H1 (cell line): ENCODE results near the gene CRADD. TPM values are rescaled to one million over a fixed set of nuclear protein-coding genes. Genes with fewer than 3 reads are reported as not detected.

Experiments used
- CTCF ChIA-PET: fragments of 300-600 bp; sonication (Branson Sonifier 250); formaldehyde crosslinking; loops from one replicate; lab custom pipeline; 2021; ENCODE audit not compliant: partially characterized antibody; lab: Charles Lee
- POLR2A ChIA-PET: fragments of 300-600 bp; sonication (Branson Sonifier 250); formaldehyde crosslinking; loops from one replicate; lab custom pipeline; 2021; ENCODE audit warnings: inconsistent platforms; ENCODE audit not compliant: partially characterized antibody; lab: Charles Lee
- DNase-seq, 2 experiments: peaks; one replicate each; pipeline versions ENCODE4 v3.0.0 to v3.0.0-alpha.2; 2010 to 2022; ENCODE audit warnings: low spot score in 2 of 2, low read depth in 1 of 2, mixed read lengths in 1 of 2
- FAIRE-seq: peaks from 2 replicates; lab custom pipeline; 2011; peaks lifted over from hg19 to GRCh38; lab: Jason Lieb, UNC
- H2AFZ ChIP-seq: 2 replicates; pipeline ENCODE4 v1.8.1; 2012; ENCODE audit warnings: low read length, inconsistent platforms
- H2AK5ac ChIP-seq: 2 replicates; pipeline ENCODE4 v1.6.1; 2013; ENCODE audit warnings: low read depth, low read length
- H2BK120ac ChIP-seq: replicated peaks from 2 replicates; pipeline ENCODE3; 2013; ENCODE audit warnings: low read depth, low read length, inconsistent platforms
- H2BK12ac ChIP-seq: 2 replicates; pipeline ENCODE4 v1.6.1; 2013; ENCODE audit warnings: low read depth, low read length
- H2BK15ac ChIP-seq: 2 replicates; pipeline ENCODE4 v1.6.1; 2013; ENCODE audit warnings: low read length
- H2BK20ac ChIP-seq: 2 replicates; pipeline ENCODE4 v1.6.1; 2013; ENCODE audit warnings: low read length
- H2BK5ac ChIP-seq: 2 replicates; pipeline ENCODE4 v1.6.1; 2013; ENCODE audit warnings: low read depth, low read length
- H3K14ac ChIP-seq: 2 replicates; pipeline ENCODE4 v1.6.1; 2013; ENCODE audit warnings: inconsistent platforms; ENCODE audit not compliant: insufficient read length
- H3K18ac ChIP-seq: 2 replicates; pipeline ENCODE4 v1.6.1; 2013; ENCODE audit warnings: low read length; ENCODE audit errors: extremely low read depth
- H3K23ac ChIP-seq: 2 replicates; pipeline ENCODE4 v1.6.1; 2013; ENCODE audit warnings: inconsistent platforms; ENCODE audit not compliant: insufficient read length
- H3K23me2 ChIP-seq: 2 replicates; pipeline ENCODE4 v1.6.1; 2013; ENCODE audit warnings: low read depth, low read length
- H3K27ac ChIP-seq: 2 replicates; pipeline ENCODE4 v1.6.1; 2011; ENCODE audit warnings: low read depth, low read length, inconsistent platforms
- H3K27me3 ChIP-seq, 4 experiments: replicated peaks in 1 of 4; 1 replicate in 1 of 4; 2 replicates in 3 of 4; pipeline versions ENCODE4 v1.6.1 to v1.8.1; 2011 to 2013; ENCODE audit warnings: low read length in 3 of 4, mild to moderate bottlenecking in 3 of 4, inconsistent platforms in 2 of 4, mixed read lengths in 2 of 4, moderate library complexity in 1 of 4; ENCODE audit not compliant: control insufficient read depth in 3 of 4, insufficient read depth in 3 of 4; ENCODE audit errors: extremely low read depth in 1 of 4
- H3K36me3 ChIP-seq, 4 experiments: 2 replicates each; pipeline versions ENCODE4 v1.6.1 to v1.8.1; 2011 to 2013; ENCODE audit warnings: mild to moderate bottlenecking in 4 of 4, low read length in 3 of 4, moderate library complexity in 2 of 4, control low read depth in 1 of 4, inconsistent platforms in 1 of 4; ENCODE audit not compliant: insufficient read depth in 4 of 4, control insufficient read depth in 2 of 4
- H3K4ac ChIP-seq: replicated peaks from 2 replicates; pipeline ENCODE3; 2013; ENCODE audit warnings: low read length, low read depth, mixed read lengths, inconsistent platforms; ENCODE audit not compliant: insufficient read length
- H3K4me1 ChIP-seq, 4 experiments: replicated peaks in 1 of 4; 1 replicate in 1 of 4; 2 replicates in 3 of 4; pipeline versions ENCODE4 v1.6.1 to v1.8.1; 2011 to 2013; ENCODE audit warnings: low read length in 3 of 4, inconsistent platforms in 2 of 4, mixed read lengths in 1 of 4; ENCODE audit not compliant: insufficient read depth in 4 of 4, control insufficient read depth in 3 of 4
- H3K4me2 ChIP-seq, 2 experiments: 2 replicates each; pipeline versions ENCODE4 v1.6.1 to v1.8.1; 2011 to 2013; ENCODE audit warnings: low read depth in 2 of 2, low read length in 2 of 2, control low read depth in 1 of 2, inconsistent platforms in 1 of 2, mild to moderate bottlenecking in 1 of 2; ENCODE audit not compliant: insufficient read depth in 1 of 2
- H3K4me3 ChIP-seq, 4 experiments: fragments of 200-600, 300-600 bp in 1 of 4; sonication (generic), shearing (Covaris generic), sonication (Bioruptor Twin) in 1 of 4; 2 replicates each; pipeline versions ENCODE4 v1.5.1 to v1.8.1; 2011 to 2016; ENCODE audit warnings: low read length in 4 of 4, low read depth in 3 of 4, control low read depth in 2 of 4, inconsistent platforms in 2 of 4, mild to moderate bottlenecking in 2 of 4, mixed read lengths in 1 of 4, moderate library complexity in 1 of 4; ENCODE audit not compliant: insufficient read depth in 2 of 4; ENCODE audit errors: extremely low read depth in 1 of 4
- H3K56ac ChIP-seq: replicated peaks from 2 replicates; pipeline ENCODE3; 2013; ENCODE audit warnings: low read depth, mild to moderate bottlenecking, mixed read lengths, low read length, inconsistent platforms; ENCODE audit not compliant: insufficient read length
- H3K79me1 ChIP-seq: 2 replicates; pipeline ENCODE4 v1.6.1; 2013; ENCODE audit warnings: low read depth, low read length, control low read depth
- H3K79me2 ChIP-seq, 2 experiments: 2 replicates each; pipeline versions ENCODE4 v1.6.1 to v1.8.1; 2012 to 2013; ENCODE audit warnings: low read length in 2 of 2, mild to moderate bottlenecking in 2 of 2, inconsistent platforms in 1 of 2; ENCODE audit not compliant: insufficient read depth in 2 of 2, control insufficient read depth in 1 of 2
- H3K9ac ChIP-seq, 4 experiments: replicated peaks in 1 of 4; 1 replicate in 1 of 4; 2 replicates in 3 of 4; pipeline versions ENCODE4 v1.6.1 to v1.8.1; 2011 to 2013; ENCODE audit warnings: low read depth in 3 of 4, low read length in 3 of 4, control low read depth in 2 of 4, mild to moderate bottlenecking in 2 of 4, moderate library complexity in 2 of 4, inconsistent platforms in 1 of 4; ENCODE audit errors: extremely low read depth in 1 of 4
- H3K9me3 ChIP-seq, 2 experiments: 2 replicates each; pipeline versions ENCODE4 v1.6.1 to v1.8.1; 2012 to 2013; ENCODE audit warnings: mild to moderate bottlenecking in 2 of 2, moderate library complexity in 2 of 2, control low read depth in 1 of 2, inconsistent platforms in 1 of 2, low read depth in 1 of 2, low read length in 1 of 2, mixed read lengths in 1 of 2; ENCODE audit not compliant: insufficient read depth in 2 of 2
- H4K20me1 ChIP-seq, 2 experiments: replicated peaks in 1 of 2; 2 replicates each; pipeline versions ENCODE3 to v1.8.1; 2011 to 2013; ENCODE audit warnings: inconsistent platforms in 2 of 2, low read length in 2 of 2, mild to moderate bottlenecking in 1 of 2; ENCODE audit not compliant: insufficient read depth in 2 of 2, control insufficient read depth in 1 of 2
- H4K5ac ChIP-seq: 2 replicates; pipeline ENCODE4 v1.6.1; 2013; ENCODE audit warnings: low read length, low read depth, mixed read lengths, inconsistent platforms; ENCODE audit not compliant: insufficient read length
- H4K8ac ChIP-seq: 2 replicates; pipeline ENCODE4 v1.8.0; 2013; ENCODE audit warnings: mild to moderate bottlenecking, moderate library complexity, low read length, inconsistent platforms; ENCODE audit not compliant: insufficient read depth; ENCODE audit errors: extremely low read depth
- H4K91ac ChIP-seq: replicated peaks from 2 replicates; pipeline ENCODE3; 2013; ENCODE audit warnings: low read length, mixed read lengths, inconsistent platforms; ENCODE audit not compliant: insufficient read length
- WGBS, 2 experiments: shearing (Covaris generic) in 1 of 2; methylation state at CpG; one replicate each; pipeline versions ENCODE4 v1.1.6 to v1.1.7; 2013 to 2015; ENCODE audit warnings: low lambda C conversion rate in 2 of 2, mixed read lengths in 2 of 2, inconsistent platforms in 1 of 2, low coverage in 1 of 2, missing lambda C conversion rate in 1 of 2; ENCODE audit not compliant: insufficient replicate concordance in 2 of 2, insufficient coverage in 1 of 2, insufficient read length in 1 of 2; ENCODE audit errors: extremely low coverage in 1 of 2, missing lambda C conversion rate in 1 of 2; 5-methylcytosine and 5-hydroxymethylcytosine counted together
- polyA plus RNA-seq, 7 experiments: library from polyadenylated mRNA; depleted of rRNA in 3 of 7; stranded (reverse) in 5 of 7; unstranded in 2 of 7; fragments of >200 nt in 5 of 7; fragments of 200-250 nt in 2 of 7; gene quantifications; 1 replicate in 5 of 7; 2 replicates in 1 of 7; 4 replicates in 1 of 7; pipeline versions ENCODE4 v1.2.1 to v1.2.3, GENCODE V29; 2011 to 2013; ENCODE audit warnings: missing spikeins in 2 of 7, mixed read lengths in 2 of 7
- total RNA-seq: library from RNA; stranded (reverse); fragmentation: NEBNext Ultra II Directional; extraction: Animal tissue kit (Norgen Biotek cat#: 25700); gene quantifications from 2 replicates; pipeline ENCODE4 v1.2.1, GENCODE V29; 2021

CRADD gene
- total and polyA plus RNA-seq, 2 of the 8 experiments (the other 6 are each of a cell fraction or from before 2014, with no cell fraction given), result 8.1 to 15.4 TPM

DNA sequence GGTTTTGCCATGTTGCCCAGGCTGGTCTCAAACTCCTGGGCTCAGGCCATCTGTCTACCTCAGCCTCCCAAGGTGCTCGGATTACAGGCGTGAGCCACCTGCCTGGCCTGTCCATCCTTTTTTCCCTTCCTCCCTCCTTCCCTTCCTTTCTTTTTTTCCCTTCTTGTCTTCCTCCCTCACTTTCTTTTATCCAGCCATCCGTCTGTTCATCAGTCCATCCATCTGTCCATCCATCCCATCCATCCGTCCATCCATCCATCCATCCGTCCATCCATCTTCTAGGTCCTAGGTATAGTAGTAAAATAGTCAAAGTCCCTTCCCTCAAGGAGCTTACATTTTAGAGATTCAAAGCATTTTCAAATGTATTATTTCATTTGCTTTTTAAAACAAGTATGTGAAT is 56.8 kb downstream of the CRADD start:
- H3K23ac ChIP-seq, result no peak overlapping the region
- H4K5ac ChIP-seq, result no peak overlapping the region
- no peak overlapping the region for H2BK20ac ChIP-seq
- no peaks in the 10 kb centered on the region for H3K36me3 ChIP-seq
- no peak overlapping the region for H2BK15ac ChIP-seq
- H3K27ac ChIP-seq, result no peak overlapping the region
- no peaks in the 10 kb centered on the region for H3K79me2 ChIP-seq
- no peaks in the 10 kb centered on the region for H3K79me1 ChIP-seq
- H3K4me2 ChIP-seq, result no peak overlapping the region
- ChIA-PET CTCF (interaction anchor here (1.5 to 1.6 kb wide), 2 partner anchors 8 to 368 kb away, joined by 4 to 7 read pairs; no protein-coding TSS in a partner anchor), POLR2A (interaction anchor here (1.2 to 1.9 kb wide), 4 partner anchors 11 to 267 kb away, joined by 3 to 5 read pairs (median 4); partner anchors contain the start of genes CRADD and MRPL42)
- H3K23me2 ChIP-seq, result no peaks in the 10 kb centered on the region; the same call in 1 of the 2 replicates
- H3K9me3 ChIP-seq, result no peaks in the 10 kb centered on the region
- no peak overlapping the region for H4K91ac ChIP-seq
- H4K20me1 ChIP-seq, result no peaks in the 10 kb centered on the region
- no peak overlapping the region for H3K9ac ChIP-seq
- H3K14ac ChIP-seq, result no peak overlapping the region
- no peak overlapping the region for H2BK5ac ChIP-seq
- H3K4ac ChIP-seq, result no peak overlapping the region
- H3K27me3 ChIP-seq, result no peaks in the 10 kb centered on the region
- H2BK12ac ChIP-seq, result no peak overlapping the region
- H3K4me1 ChIP-seq, result peaks cover 0 to under 1% (median 0%) of the 10 kb centered on the region in 4 experiments; a peak in 3 of 7 replicates
- WGBS, 2 experiments, result 79% methylated on average over 5 of the region's 5 CpGs; no CpG with 5 or more reads in 1 of the 2 experiments
- H3K4me3 ChIP-seq, result no peak overlapping the region
- H3K18ac ChIP-seq, result no peak overlapping the region
- DNase-seq (no peak), FAIRE-seq (no peak)
- no peak overlapping the region for H4K8ac ChIP-seq
- no peak overlapping the region for H3K56ac ChIP-seq
- no peak overlapping the region for H2AK5ac ChIP-seq
- H2BK120ac ChIP-seq, result no peak overlapping the region
- H2AFZ ChIP-seq, result no peak overlapping the region
